H9 (cell line): Measurements from ENCODE around the gene RARA. TPM values are rescaled to one million over a fixed set of nuclear protein-coding genes. Genes with fewer than 3 reads are reported as not detected.

Source experiments
- DNase-seq: peaks from one replicate; pipeline ENCODE4 v3.0.0-alpha.2; 2017
- H2AFZ ChIP-seq: one replicate; pipeline ENCODE4 v1.6.1; 2013; ENCODE audit warnings: mild to moderate bottlenecking, low read length, control low read depth, moderate library complexity
- H2AK5ac ChIP-seq: 2 replicates; pipeline ENCODE4 v1.6.1; 2013; ENCODE audit warnings: low read length, control low read depth, mixed read lengths; ENCODE audit not compliant: insufficient read length
- H2BK120ac ChIP-seq: one replicate; pipeline ENCODE4 v1.6.1; 2013; ENCODE audit warnings: low read depth, mild to moderate bottlenecking, low read length, control low read depth, inconsistent platforms; ENCODE audit not compliant: poor library complexity, severe bottlenecking
- H2BK12ac ChIP-seq: 2 replicates; pipeline ENCODE4 v1.6.1; 2013; ENCODE audit warnings: low read length, control low read depth, mixed read lengths, low read depth; ENCODE audit not compliant: insufficient read length
- H2BK15ac ChIP-seq: 2 replicates; pipeline ENCODE4 v1.6.1; 2013; ENCODE audit warnings: low read depth, low read length, control low read depth
- H2BK20ac ChIP-seq: one replicate; pipeline ENCODE4 v1.6.1; 2013; ENCODE audit warnings: low read depth, mild to moderate bottlenecking, low read length, control low read depth, inconsistent platforms; ENCODE audit not compliant: poor library complexity, severe bottlenecking
- H2BK5ac ChIP-seq: 2 replicates; pipeline ENCODE4 v1.6.1; 2013; ENCODE audit warnings: low read length, control low read depth, mixed read lengths; ENCODE audit not compliant: insufficient read length
- H3K14ac ChIP-seq: 2 replicates; pipeline ENCODE4 v1.6.1; 2013; ENCODE audit warnings: low read length, control low read depth; ENCODE audit not compliant: insufficient read depth
- H3K18ac ChIP-seq: 2 replicates; pipeline ENCODE4 v1.6.1; 2013; ENCODE audit warnings: low read depth, mild to moderate bottlenecking, mixed read lengths, low read length, control low read depth; ENCODE audit not compliant: insufficient read length
- H3K23ac ChIP-seq: 2 replicates; pipeline ENCODE4 v1.6.1; 2013; ENCODE audit warnings: low read length, control low read depth, mixed read lengths, low read depth; ENCODE audit not compliant: insufficient read length
- H3K23me2 ChIP-seq: 2 replicates; pipeline ENCODE4 v1.6.1; 2013; ENCODE audit warnings: low read depth, mild to moderate bottlenecking, mixed read lengths, low read length, control low read depth; ENCODE audit not compliant: insufficient read length, poor library complexity, severe bottlenecking
- H3K27ac ChIP-seq: 2 replicates; pipeline ENCODE4 v1.5.1; 2013; ENCODE audit warnings: low read length, control low read depth, mixed read lengths, low read depth; ENCODE audit not compliant: insufficient read length
- H3K27me3 ChIP-seq: 2 replicates; pipeline ENCODE4 v1.6.1; 2013; ENCODE audit warnings: low read length, control low read depth, inconsistent platforms; ENCODE audit not compliant: insufficient read depth
- H3K4ac ChIP-seq: 2 replicates; pipeline ENCODE4 v1.6.1; 2013; ENCODE audit warnings: low read depth, mild to moderate bottlenecking, control low read depth, inconsistent platforms, low read length, moderate library complexity
- H3K4me1 ChIP-seq: 2 replicates; pipeline ENCODE4 v1.6.1; 2013; ENCODE audit warnings: low read length, control low read depth, inconsistent platforms; ENCODE audit not compliant: insufficient read depth
- H3K4me2 ChIP-seq: 2 replicates; pipeline ENCODE4 v1.6.1; 2013; ENCODE audit warnings: low read length, control low read depth, mixed read lengths; ENCODE audit not compliant: insufficient read length, insufficient read depth
- H3K56ac ChIP-seq: 2 replicates; pipeline ENCODE4 v1.6.1; 2013; ENCODE audit warnings: low read depth, mild to moderate bottlenecking, mixed read lengths, low read length, control low read depth; ENCODE audit not compliant: insufficient read length
- H3K79me1 ChIP-seq: 2 replicates; pipeline ENCODE4 v1.6.1; 2013; ENCODE audit warnings: low read depth, mild to moderate bottlenecking, moderate library complexity, low read length, control low read depth, inconsistent platforms; ENCODE audit not compliant: insufficient read depth, poor library complexity, severe bottlenecking
- H3K79me2 ChIP-seq: 2 replicates; pipeline ENCODE4 v1.6.1; 2013; ENCODE audit warnings: low read length, control low read depth, inconsistent platforms; ENCODE audit not compliant: insufficient read depth
- H3K9ac ChIP-seq: 2 replicates; pipeline ENCODE4 v1.6.1; 2013; ENCODE audit warnings: low read length, control low read depth, mixed read lengths; ENCODE audit not compliant: insufficient read length; ENCODE audit errors: extremely low read depth
- H3K9me3 ChIP-seq: one replicate; pipeline ENCODE4 v1.6.1; 2013; ENCODE audit warnings: low read depth, low read length, inconsistent platforms; ENCODE audit not compliant: control insufficient read depth
- H3T11ph ChIP-seq: one replicate; pipeline ENCODE4 v1.6.1; 2013; ENCODE audit warnings: mild to moderate bottlenecking, low read length, control low read depth, inconsistent platforms
- H4K20me1 ChIP-seq: one replicate; pipeline ENCODE4 v1.6.1; 2013; ENCODE audit not compliant: control insufficient read depth, insufficient read length, insufficient read depth
- H4K5ac ChIP-seq: 2 replicates; pipeline ENCODE4 v1.6.1; 2013; ENCODE audit warnings: low read depth, mild to moderate bottlenecking, mixed read lengths, low read length, control low read depth; ENCODE audit not compliant: insufficient read length
- H4K8ac ChIP-seq: replicated peaks from 2 replicates; pipeline ENCODE4 v1.6.1; 2013; ENCODE audit warnings: low read length, control low read depth, mixed read lengths, low read depth; ENCODE audit not compliant: insufficient read length
- H4K91ac ChIP-seq: 2 replicates; pipeline ENCODE4 v1.6.1; 2013; ENCODE audit warnings: low read depth, mild to moderate bottlenecking, moderate library complexity, mixed read lengths, low read length, control low read depth; ENCODE audit not compliant: insufficient read length
- H3K27ac Mint-ChIP-seq, 3 experiments: 2 replicates in 2 of 3; 3 replicates in 1 of 3; pipeline ENCODE4 v1.8.0; 2020 to 2021; ENCODE audit warnings: mixed read lengths in 3 of 3, mild to moderate bottlenecking in 1 of 3, moderate library complexity in 1 of 3
- H3K27me3 Mint-ChIP-seq: 2 replicates; pipeline ENCODE4 v1.8.0; 2021; ENCODE audit warnings: low read depth, mild to moderate bottlenecking, moderate library complexity, mixed read lengths
- H3K36me3 Mint-ChIP-seq, 3 experiments: 2 replicates in 2 of 3; 3 replicates in 1 of 3; pipeline ENCODE4 v1.8.0; 2020 to 2021; ENCODE audit warnings: low read depth in 3 of 3, mixed read lengths in 3 of 3; ENCODE audit not compliant: insufficient read depth in 1 of 3
- H3K4me1 Mint-ChIP-seq, 2 experiments: 2 replicates each; pipeline ENCODE4 v1.8.0; 2020; ENCODE audit warnings: mixed read lengths in 2 of 2
- H3K4me3 Mint-ChIP-seq, 2 experiments: 2 replicates in 1 of 2; 3 replicates in 1 of 2; pipeline ENCODE4 v1.8.0; 2020 to 2021; ENCODE audit warnings: mild to moderate bottlenecking in 2 of 2, mixed read lengths in 2 of 2, moderate library complexity in 1 of 2
- H3K9me3 Mint-ChIP-seq, 2 experiments: 2 replicates in 1 of 2; 3 replicates in 1 of 2; pipeline ENCODE4 v1.8.0; 2020; ENCODE audit warnings: mild to moderate bottlenecking in 2 of 2, mixed read lengths in 2 of 2, moderate library complexity in 1 of 2
- WGBS: extraction: QIAGEN DNeasy Blood & Tissue Kit; methylation state at CpG from one replicate; pipeline ENCODE4 v1.1.7; 2013; ENCODE audit warnings: missing lambda C conversion rate, low lambda C conversion rate, mixed read lengths; ENCODE audit not compliant: insufficient read length; ENCODE audit errors: extremely low coverage; 5-methylcytosine and 5-hydroxymethylcytosine counted together
- total RNA-seq: library from RNA; stranded (reverse); gene quantifications from 2 replicates; pipeline ENCODE4 v1.2.1, GENCODE V29; 2021
- TF ChIP-seq, protein P1 (sequence below): fragments of 200-600 bp; sonication (generic); conservative IDR thresholded peaks from 3 replicates; pipeline ENCODE4 v1.8.0; 2021; ENCODE audit warnings: antibody characterized with exemption, mild to moderate bottlenecking

Gene RARA
- total RNA-seq, 1 experiment from 2014 or later = 17.6 TPM

DNA sequence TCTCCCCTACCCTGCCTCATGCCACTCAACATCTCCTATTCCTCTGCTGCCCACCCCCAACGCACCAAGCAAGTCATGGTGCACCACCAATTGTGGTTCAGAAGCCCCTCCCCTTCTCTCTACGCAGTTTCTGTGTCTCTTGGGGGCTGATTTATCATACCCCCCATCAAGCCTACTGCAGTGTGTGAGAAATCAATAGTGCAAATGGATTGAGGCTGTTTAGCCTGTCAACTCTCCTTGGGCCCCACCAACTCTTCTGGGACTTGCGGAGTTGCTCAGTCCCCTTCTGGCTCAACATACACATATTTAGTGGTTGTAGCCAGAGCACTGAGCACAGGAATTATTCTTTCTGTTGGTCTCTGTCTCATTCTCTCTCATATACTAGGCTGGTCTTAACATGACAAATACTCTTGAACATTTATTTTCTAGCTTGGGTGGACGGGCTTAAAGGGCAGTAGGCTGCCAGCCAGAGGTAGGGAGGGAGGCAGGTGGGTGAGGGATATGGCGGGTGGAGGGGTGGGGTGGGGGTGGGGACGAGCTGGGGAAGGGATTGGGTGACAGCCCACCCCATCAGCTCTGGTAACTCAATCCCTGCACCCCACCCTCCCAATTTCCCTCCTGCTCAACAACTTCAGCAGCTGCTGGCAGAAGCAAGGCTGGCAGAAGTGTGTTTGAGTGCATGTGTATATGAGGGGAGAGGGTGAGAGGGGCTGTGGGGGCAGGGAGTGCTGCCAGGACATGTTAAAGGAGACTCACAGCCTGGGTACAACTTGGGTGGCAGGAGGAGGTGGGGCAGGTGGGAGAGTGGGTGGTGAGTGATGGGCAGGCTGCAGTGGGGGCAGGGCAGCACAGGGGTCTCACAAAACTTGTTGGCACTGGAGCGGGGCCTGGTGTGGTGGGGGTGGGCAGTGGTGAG lies 4.9 kb downstream of the RARA start:
- Histone ChIP-seq H3K9me3 (no peaks in the 10 kb centered on the region), H3K79me2 (no peaks in the 10 kb centered on the region; the same call in 1 of the 2 replicates), H3K56ac (no peak overlapping the region), H2BK12ac (no peak overlapping the region), H4K91ac (no peak overlapping the region), H3K18ac (no peak overlapping the region), H4K5ac (no peak overlapping the region), H3K4me2 (no peak overlapping the region), H2AFZ (no peak overlapping the region), H3K14ac (no peak overlapping the region), H3K23me2 (peaks cover 31% of the 10 kb centered on the region), H3K9ac (no peak overlapping the region), H4K8ac (no peak overlapping the region), H3T11ph (no peak overlapping the region), H3K23ac (no peak overlapping the region), H2BK5ac (no peak overlapping the region), H3K4ac (no peak overlapping the region), H4K20me1 (peaks cover 4% of the 10 kb centered on the region), H2BK120ac (no peak overlapping the region), H2BK15ac (no peak overlapping the region), H3K79me1 (no peaks in the 10 kb centered on the region), H2BK20ac (no peak overlapping the region), H3K27ac (no peak overlapping the region), H2AK5ac (no peak overlapping the region), H3K4me1 (peaks cover 5% of the 10 kb centered on the region; the same call in 1 of the 2 replicates), H3K27me3 (peaks cover 2% of the 10 kb centered on the region; the same call in 1 of the 2 replicates)
- Mint-ChIP-seq H3K36me3 (no peaks in the 10 kb centered on the region; a peak in 1 of 7 replicates), H3K27ac (no peak overlapping the region; a peak in 2 of 7 replicates), H3K9me3 (no peaks in the 10 kb centered on the region), H3K4me3 (no peak overlapping the region), H3K27me3 (peaks cover 56% of the 10 kb centered on the region), H3K4me1 (peaks cover 55 to 64% of the 10 kb centered on the region in 2 experiments)
- WGBS = no CpG with 5 or more reads among the region's 7 CpGs
- TF ChIP-seq, protein P1, sequence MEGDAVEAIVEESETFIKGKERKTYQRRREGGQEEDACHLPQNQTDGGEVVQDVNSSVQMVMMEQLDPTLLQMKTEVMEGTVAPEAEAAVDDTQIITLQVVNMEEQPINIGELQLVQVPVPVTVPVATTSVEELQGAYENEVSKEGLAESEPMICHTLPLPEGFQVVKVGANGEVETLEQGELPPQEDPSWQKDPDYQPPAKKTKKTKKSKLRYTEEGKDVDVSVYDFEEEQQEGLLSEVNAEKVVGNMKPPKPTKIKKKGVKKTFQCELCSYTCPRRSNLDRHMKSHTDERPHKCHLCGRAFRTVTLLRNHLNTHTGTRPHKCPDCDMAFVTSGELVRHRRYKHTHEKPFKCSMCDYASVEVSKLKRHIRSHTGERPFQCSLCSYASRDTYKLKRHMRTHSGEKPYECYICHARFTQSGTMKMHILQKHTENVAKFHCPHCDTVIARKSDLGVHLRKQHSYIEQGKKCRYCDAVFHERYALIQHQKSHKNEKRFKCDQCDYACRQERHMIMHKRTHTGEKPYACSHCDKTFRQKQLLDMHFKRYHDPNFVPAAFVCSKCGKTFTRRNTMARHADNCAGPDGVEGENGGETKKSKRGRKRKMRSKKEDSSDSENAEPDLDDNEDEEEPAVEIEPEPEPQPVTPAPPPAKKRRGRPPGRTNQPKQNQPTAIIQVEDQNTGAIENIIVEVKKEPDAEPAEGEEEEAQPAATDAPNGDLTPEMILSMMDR = no peak
- DNase-seq = no peak
